Neural progenitor cell (in vitro differentiated cells): ENCODE results near the gene BPIFA1.

ENCODE experiments used
- EZH2 ChIP-seq: fragments of 200-600 bp; sonication (generic); IDR thresholded peaks from 2 replicates; pipeline ENCODE4 v1.6.1; 2017; ENCODE audit warnings: antibody characterized with exemption, mild to moderate bottlenecking, moderate library complexity
- EZH2phosphoT487 ChIP-seq: fragments of 200-600 bp; sonication (generic); IDR thresholded peaks from 2 replicates; pipeline ENCODE4 v1.6.1; 2017; ENCODE audit warnings: antibody characterized with exemption
- TF ChIP-seq, protein P1 (sequence below): fragments of 200-600 bp; sonication (generic); IDR thresholded peaks from 2 replicates; pipeline ENCODE4 v1.5.1; 2017; ENCODE audit warnings: antibody characterized with exemption, mild to moderate bottlenecking

- TF ChIP-seq EZH2 (no peak), EZH2phosphoT487 (no peak)
- TF ChIP-seq, protein P1, sequence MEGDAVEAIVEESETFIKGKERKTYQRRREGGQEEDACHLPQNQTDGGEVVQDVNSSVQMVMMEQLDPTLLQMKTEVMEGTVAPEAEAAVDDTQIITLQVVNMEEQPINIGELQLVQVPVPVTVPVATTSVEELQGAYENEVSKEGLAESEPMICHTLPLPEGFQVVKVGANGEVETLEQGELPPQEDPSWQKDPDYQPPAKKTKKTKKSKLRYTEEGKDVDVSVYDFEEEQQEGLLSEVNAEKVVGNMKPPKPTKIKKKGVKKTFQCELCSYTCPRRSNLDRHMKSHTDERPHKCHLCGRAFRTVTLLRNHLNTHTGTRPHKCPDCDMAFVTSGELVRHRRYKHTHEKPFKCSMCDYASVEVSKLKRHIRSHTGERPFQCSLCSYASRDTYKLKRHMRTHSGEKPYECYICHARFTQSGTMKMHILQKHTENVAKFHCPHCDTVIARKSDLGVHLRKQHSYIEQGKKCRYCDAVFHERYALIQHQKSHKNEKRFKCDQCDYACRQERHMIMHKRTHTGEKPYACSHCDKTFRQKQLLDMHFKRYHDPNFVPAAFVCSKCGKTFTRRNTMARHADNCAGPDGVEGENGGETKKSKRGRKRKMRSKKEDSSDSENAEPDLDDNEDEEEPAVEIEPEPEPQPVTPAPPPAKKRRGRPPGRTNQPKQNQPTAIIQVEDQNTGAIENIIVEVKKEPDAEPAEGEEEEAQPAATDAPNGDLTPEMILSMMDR, result no peak
Observed at GRCh38 chr20:33191955-33192354, 43.8 kb upstream of the BPIFA1 start.
